NCI-H2081 (cell line): ENCODE measurements around the gene KLC3.

Source experiments
- DNase-seq, 2 experiments: peaks; one replicate each; lab custom pipeline; 2025; lab: John Stamatoyannopoulos, UW

KLC3 gene

DNA sequence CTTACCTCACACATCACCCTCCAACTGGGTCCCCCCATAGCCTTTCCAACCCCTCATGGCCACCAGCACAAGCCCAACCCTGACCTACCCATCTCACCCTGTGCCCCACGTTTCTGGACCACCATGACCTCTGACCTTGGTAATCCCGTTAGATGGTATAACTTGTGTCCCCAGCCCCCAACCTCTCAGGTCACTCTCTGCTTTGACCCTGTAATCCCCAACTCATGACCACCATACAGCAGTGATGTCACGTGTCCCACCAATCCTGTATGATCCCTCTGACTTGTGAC is 8.5 kb downstream of the KLC3 start:
- no peak for DNase-seq

GRCh38 chr19:45349430-45349941 is 8.9 kb downstream of the KLC3 start:
- no peak for DNase-seq

- DNase-seq = no peak
Observed at GRCh38 chr19:45350477-45351058, 10.0 kb downstream of the KLC3 start.

DNA sequence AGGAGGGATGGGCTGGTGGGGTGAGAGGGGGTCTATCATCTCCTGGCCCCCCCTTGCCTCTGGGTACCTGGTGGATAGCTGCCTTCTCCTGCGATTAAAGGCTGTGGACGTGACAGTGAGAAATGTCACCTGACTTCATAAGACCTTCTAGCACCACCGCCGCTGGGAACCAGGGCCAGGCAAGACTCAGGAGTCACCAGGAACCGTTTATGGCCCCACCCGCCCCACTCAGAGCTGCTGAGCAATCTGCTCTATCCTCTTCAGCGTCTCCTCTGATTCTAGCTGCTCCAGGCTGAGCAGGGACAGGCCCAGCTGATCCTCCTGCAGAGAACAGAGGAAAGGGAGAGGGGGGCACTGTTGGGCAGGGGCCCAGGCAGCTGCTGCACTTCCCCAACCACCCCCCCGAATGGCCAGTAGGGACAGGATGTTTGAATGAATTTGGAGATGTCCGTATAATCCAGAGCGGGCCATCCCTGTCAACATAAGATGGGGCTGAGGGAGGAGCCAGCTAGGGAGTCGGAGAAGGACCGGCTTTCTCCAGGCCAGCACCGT is 10.9 kb downstream of the KLC3 start:
- no peak for DNase-seq

DNA sequence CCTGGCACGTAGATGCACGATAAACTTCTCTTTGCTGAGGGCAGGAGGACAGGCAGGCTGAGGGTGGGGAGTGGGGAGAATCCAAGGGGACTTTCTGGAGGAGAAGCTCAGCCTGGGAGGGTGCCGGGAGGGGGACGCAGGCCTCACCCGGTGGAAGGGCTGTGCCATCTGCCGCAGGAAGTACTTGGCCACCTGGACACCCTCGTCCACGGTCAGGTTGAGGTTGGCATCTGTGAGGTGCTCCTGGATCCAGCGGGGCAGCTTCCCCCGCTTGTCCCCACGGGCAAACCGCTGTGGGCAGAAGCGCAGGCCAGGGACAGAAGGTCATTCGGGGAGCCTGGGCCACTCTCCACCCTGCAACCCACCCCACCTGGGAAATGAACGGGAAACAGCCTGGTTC is 11.5 kb downstream of the KLC3 start:
- DNase-seq = no peak

GRCh38 chr19:45352471-45352870 is 11.9 kb downstream of the KLC3 start:
- DNase-seq = no peak

- no peak for DNase-seq
Observed at GRCh38 chr19:45352914-45353796, 12.6 kb downstream of the KLC3 start.

DNA sequence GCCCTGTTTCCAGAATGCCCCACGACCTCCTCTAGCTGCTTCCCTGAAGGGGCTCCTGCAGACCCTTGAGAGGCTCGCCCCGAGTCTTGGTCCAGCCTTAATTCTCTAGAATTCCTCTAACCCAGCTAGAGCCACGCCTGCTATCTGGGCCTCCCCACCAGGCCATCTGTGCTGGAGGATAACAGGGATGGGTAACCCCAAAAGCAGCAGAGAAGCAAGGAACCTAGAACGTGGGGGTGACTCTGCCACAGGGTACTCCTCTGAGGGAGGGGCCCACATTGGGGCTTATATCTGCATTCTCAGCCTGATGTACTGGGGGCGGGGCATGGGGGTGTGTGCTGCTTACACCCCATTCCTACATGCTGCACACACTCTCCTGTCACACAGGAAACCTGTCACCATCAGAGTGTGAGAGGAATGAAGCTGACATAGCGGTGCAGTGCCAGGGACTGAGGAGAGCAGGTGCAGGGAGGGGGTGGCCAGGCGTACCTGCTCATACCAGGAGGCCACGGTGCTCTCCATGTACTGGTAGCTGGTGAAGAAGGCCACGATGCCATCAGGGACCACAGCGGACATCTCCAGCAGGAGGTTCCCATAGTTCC is 13.8 kb downstream of the KLC3 start:
- no peak for DNase-seq

DNA sequence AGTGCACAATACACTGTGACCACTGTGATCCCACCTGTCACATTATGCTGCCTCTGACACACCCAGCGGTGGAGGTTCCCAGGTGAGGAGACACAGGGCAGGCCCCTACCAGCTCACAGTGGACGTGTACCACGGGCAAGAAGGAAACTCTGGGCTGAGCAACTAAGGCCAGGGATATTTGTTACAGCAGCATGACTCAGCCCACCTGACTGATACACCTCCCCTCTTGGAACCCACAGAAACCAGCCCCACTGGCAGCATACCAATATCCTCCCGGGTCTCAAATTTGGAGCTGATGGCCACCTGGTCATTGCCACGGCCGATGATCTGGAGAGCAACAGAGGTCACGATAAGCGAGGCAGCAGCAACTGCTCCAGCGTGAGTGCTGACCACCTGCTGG is 14.9 kb downstream of the KLC3 start:
- no peak for DNase-seq

- DNase-seq = no peak
Observed at GRCh38 chr19:45355910-45356309, 15.4 kb downstream of the KLC3 start.

- DNase-seq = no peak
Observed at GRCh38 chr19:45356760-45357444, 16.4 kb downstream of the KLC3 start.

- no peak for DNase-seq
Observed at GRCh38 chr19:45357445-45357783, 16.9 kb downstream of the KLC3 start.

DNA sequence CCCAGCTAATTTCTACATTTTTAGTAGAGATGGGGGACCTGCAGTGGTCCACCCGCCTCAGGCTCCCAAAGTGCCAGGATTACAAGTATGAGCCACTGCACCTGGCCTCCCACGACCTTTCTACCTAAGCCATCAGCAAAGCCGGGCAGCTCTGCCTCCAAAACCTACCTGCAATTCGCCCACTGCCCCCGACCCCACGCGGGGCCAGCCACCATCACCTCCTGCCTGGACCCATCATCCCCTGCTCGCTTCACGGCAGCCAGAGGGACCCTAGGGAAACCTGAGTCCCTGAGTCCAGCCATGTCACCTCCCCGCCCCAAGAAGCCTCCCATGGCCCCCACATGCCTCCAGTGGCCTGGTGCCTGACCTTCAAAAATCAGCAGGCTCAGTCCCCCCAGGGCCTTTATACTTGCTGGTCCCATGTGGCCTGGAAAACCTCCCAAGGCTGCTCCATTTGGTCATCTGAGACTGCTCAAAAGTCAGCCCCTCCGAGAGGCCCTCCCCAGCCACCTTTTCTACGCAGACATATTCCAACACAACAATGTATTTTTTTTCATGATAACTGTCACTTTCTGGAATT is 17.8 kb downstream of the KLC3 start:
- no peak for DNase-seq

- DNase-seq = no peak
Observed at GRCh38 chr19:45361608-45362007, 21.1 kb downstream of the KLC3 start.

DNA sequence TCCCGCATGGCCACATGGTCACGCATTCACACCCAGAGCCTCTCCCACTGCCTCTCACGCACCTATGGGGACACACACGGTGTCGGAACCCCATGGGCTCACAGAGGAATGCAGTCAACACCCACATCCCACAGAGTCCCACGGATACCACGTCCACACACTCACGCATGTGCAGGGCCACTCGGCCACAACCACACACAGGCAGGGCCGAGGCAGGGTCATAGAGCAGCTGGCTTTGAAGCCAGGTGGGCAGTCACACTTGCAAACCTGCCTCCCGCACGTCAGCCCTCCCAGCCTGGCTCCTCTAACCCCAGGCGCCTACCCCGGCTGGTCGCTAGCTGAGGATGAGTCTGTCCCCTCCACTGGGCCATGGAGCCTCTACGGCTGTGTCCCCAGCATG is 21.7 kb downstream of the KLC3 start:
- DNase-seq = no peak

- no peak for DNase-seq
Observed at GRCh38 chr19:45363861-45364459, 23.4 kb downstream of the KLC3 start.

- DNase-seq = no peak
Observed at GRCh38 chr19:45364696-45365095, 24.1 kb downstream of the KLC3 start.

DNA sequence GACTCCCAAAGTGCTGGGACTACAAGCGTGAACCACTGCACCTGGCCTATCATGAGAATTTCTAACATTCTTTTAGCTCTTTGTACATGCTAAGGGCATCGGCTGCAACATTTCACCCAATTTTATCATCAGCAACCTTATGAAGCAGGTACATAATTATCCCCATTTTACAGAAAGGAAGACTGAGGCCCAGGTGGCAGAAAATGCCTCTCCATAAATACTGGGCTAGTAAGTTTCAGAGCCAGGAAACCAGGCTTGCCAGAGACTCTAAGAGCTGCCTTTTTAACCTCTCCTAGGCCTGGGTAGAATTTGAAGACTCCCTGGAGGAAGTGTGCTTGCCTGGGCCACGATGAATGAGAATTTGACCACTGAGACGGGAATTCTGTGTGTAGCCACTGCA is 27.6 kb downstream of the KLC3 start:
- no peak for DNase-seq

- DNase-seq = no peak
Observed at GRCh38 chr19:45368737-45369340, 28.3 kb downstream of the KLC3 start.

DNA sequence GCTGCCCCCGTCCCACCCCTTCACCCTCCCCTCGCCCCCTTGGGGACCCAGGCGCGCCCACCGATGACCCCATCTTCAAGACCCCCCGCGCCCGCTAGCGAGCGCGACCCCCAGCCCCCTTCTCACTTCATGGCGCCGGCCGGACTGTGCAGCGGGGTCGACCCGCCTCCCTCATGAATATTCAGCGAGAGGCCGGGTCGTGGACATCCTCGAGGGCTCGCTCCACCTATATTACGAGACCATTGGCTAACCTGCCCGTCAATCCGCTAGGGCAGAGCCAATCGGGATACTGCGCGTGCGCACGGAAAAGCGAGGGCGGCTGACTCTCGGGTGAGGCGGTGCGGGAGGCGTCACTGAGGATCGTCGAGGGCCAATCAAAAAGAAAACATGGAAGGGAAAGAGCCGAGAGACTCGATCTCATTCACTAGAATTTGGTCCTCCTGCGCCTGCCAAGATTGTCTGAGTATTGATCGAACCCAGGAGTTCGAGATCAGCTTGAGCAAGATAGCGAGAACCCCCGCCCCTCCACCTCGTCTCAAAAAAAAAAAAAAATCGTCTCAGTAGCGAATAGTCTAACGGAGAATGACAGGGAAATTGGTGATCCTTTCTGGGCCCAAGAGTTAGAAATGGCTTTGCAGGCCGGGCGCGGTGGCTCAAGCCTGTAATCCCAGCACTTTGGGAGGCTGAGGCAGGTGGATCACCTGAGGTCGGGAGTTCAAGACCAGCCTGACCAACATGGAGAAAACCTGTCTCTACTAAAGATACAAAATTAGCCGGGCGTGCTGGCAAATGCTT is 30.1 kb downstream of the KLC3 start, which contains the start of gene ERCC2:
TSS of gene ERCC2 (minus strand) at position 164 of the 795 bp plus-strand sequence. CDS start at position 131, 33 bp downstream.
- DNase-seq = peak; percentile 97 to 99
